PC-3 (cell line): ENCODE measurements around the gene UGT1A8.

Source experiments
- CTCF ChIP-seq: fragments of 300-600 bp; sonication (generic); conservative IDR thresholded peaks from 2 replicates; pipeline ENCODE4 v1.5.1; 2017; ENCODE audit warnings: antibody characterized with exemption, low read depth, mild to moderate bottlenecking, low read length
- EZH2 ChIP-seq: fragments of 300-600 bp; sonication (generic); IDR thresholded peaks from one replicate; pipeline ENCODE4 v1.6.1; 2017; ENCODE audit warnings: antibody characterized with exemption, mild to moderate bottlenecking, low read length; ENCODE audit not compliant: unreplicated experiment

- no peak for TF ChIP-seq EZH2
- TF ChIP-seq CTCF: no peak
Measured at GRCh38 chr2:233713262-233713615, 95.8 kb downstream of the UGT1A8 start.
